Endothelial cell (in vitro differentiated cells): ENCODE data around the gene TSPAN3. TPM values are rescaled to one million over a fixed set of nuclear protein-coding genes. Genes with fewer than 3 reads are reported as not detected.

Source experiments
- DNase-seq: peaks from one replicate; pipeline ENCODE4 v3.0.0; 2021; ENCODE audit warnings: low spot score
- H3K27ac Mint-ChIP-seq: one replicate; pipeline ENCODE4 v1.8.0; 2021; ENCODE audit warnings: mixed read lengths, inconsistent platforms; ENCODE audit not compliant: unreplicated experiment
- H3K27me3 Mint-ChIP-seq: one replicate; pipeline ENCODE4 v1.8.0; 2021; ENCODE audit warnings: mild to moderate bottlenecking, moderate library complexity, mixed read lengths, inconsistent platforms; ENCODE audit not compliant: unreplicated experiment
- H3K36me3 Mint-ChIP-seq: one replicate; pipeline ENCODE4 v1.8.0; 2021; ENCODE audit warnings: mild to moderate bottlenecking, low read depth, mixed read lengths, inconsistent platforms; ENCODE audit not compliant: unreplicated experiment
- H3K4me1 Mint-ChIP-seq: one replicate; pipeline ENCODE4 v1.8.0; 2021; ENCODE audit warnings: mild to moderate bottlenecking, mixed read lengths, inconsistent platforms; ENCODE audit not compliant: unreplicated experiment
- H3K4me3 Mint-ChIP-seq: one replicate; pipeline ENCODE4 v1.8.0; 2021; ENCODE audit warnings: mild to moderate bottlenecking, mixed read lengths, inconsistent platforms; ENCODE audit not compliant: unreplicated experiment
- H3K9me3 Mint-ChIP-seq: one replicate; pipeline ENCODE4 v1.8.0; 2021; ENCODE audit warnings: mixed read lengths, inconsistent platforms; ENCODE audit not compliant: unreplicated experiment
- CTCF ChIP-seq: fragments of 200-600 bp; sonication (generic); IDR thresholded peaks from one replicate; pipeline ENCODE4 v1.5.0; 2021; ENCODE audit warnings: antibody characterized with exemption; ENCODE audit not compliant: unreplicated experiment
- total RNA-seq: library from RNA; stranded (reverse); fragmentation: NEBNext Ultra II Directional; extraction: Animal tissue kit (Norgen Biotek cat#: 25700); gene quantifications from one replicate; pipeline ENCODE4 v1.2.1, GENCODE V29; 2021; ENCODE audit not compliant: unreplicated experiment

The TSPAN3 gene
- total RNA-seq, 1 donor from 2014 or later, result 140 TPM

- H3K4me1 Mint-ChIP-seq, result peaks cover 2% of the 10 kb centered on the region
- peak overlapping the region; percentile 23 for H3K4me3 Mint-ChIP-seq
- H3K27ac Mint-ChIP-seq, result no peak overlapping the region
- no peak for TF ChIP-seq CTCF
- DNase-seq, result peak; percentile 4
- peaks cover 6% of the 10 kb centered on the region for H3K36me3 Mint-ChIP-seq
- H3K27me3 Mint-ChIP-seq, result peaks cover 19% of the 10 kb centered on the region
- H3K9me3 Mint-ChIP-seq, result no peaks in the 10 kb centered on the region
These were observed 32.3 kb downstream of the TSPAN3 start for GRCh38 chr15:77038312-77039216.

- Mint-ChIP-seq H3K4me3 (no peak overlapping the region), H3K36me3 (no peaks in the 10 kb centered on the region)
- peak; percentile 5 for DNase-seq
These were observed 33.3 kb downstream of the TSPAN3 start for GRCh38 chr15:77037388-77038209.

GRCh38 chr15:77036537-77037387 is 34.1 kb downstream of the TSPAN3 start:
- Mint-ChIP-seq H3K36me3 (no peaks in the 10 kb centered on the region), H3K9me3 (no peaks in the 10 kb centered on the region), H3K27me3 (peaks cover 19% of the 10 kb centered on the region), H3K4me1 (peaks cover 2% of the 10 kb centered on the region), H3K4me3 (no peak overlapping the region), H3K27ac (no peak overlapping the region)
- peak; percentile 3 for DNase-seq
- no peak for TF ChIP-seq CTCF

More at GRCh38 chr15:77037388-77038209, 33.3 kb downstream of the TSPAN3 start:
- H3K4me1 Mint-ChIP-seq, result peaks cover 2% of the 10 kb centered on the region
- H3K27ac Mint-ChIP-seq, result no peak overlapping the region
- H3K9me3 Mint-ChIP-seq, result no peaks in the 10 kb centered on the region
- peaks cover 19% of the 10 kb centered on the region for H3K27me3 Mint-ChIP-seq
- TF ChIP-seq CTCF, result no peak

- peaks cover 2% of the 10 kb centered on the region for H3K4me1 Mint-ChIP-seq
- no peak for DNase-seq
- no peaks in the 10 kb centered on the region for H3K36me3 Mint-ChIP-seq
- no peaks in the 10 kb centered on the region for H3K9me3 Mint-ChIP-seq
- no peak overlapping the region for H3K4me3 Mint-ChIP-seq
- peaks cover 19% of the 10 kb centered on the region for H3K27me3 Mint-ChIP-seq
- no peak for TF ChIP-seq CTCF
- no peak overlapping the region for H3K27ac Mint-ChIP-seq
These were observed 34.9 kb downstream of the TSPAN3 start for GRCh38 chr15:77035999-77036471.
